Body of pancreas (tissue), 4 donors: Measurements from ENCODE around the gene NOTUM. TPM values are rescaled to one million over a fixed set of nuclear protein-coding genes. Genes with fewer than 3 reads are reported as not detected.

ENCODE experiments used
- ATAC-seq: fragments of 150-250 bp; one replicate; pipeline ENCODE4 v1.9.1; 2016
- DNase-seq, 4 donors: peaks; one replicate each; pipeline ENCODE4 v3.0.0-alpha.2; 2019
- H3K27ac ChIP-seq, 4 donors: fragments of 200-600 bp; sonication (generic); 1 replicate in 3 of 4; 2 replicates in 1 of 4; pipeline versions ENCODE4 v1.5.1 to v1.6.1; 2016 to 2019; ENCODE audit warnings: mild to moderate bottlenecking in 1 of 4, mixed read lengths in 1 of 4, moderate library complexity in 1 of 4
- H3K27me3 ChIP-seq, 2 donors: fragments of 200-600 bp; sonication (generic); one replicate each; pipeline ENCODE4 v1.6.0; 2016; ENCODE audit warnings: mild to moderate bottlenecking in 1 of 2
- H3K36me3 ChIP-seq, 2 donors: fragments of 200-600 bp; sonication (generic); replicated peaks in 1 of 2; 2 replicates each; pipeline ENCODE4 v1.5.1; 2016; ENCODE audit warnings: low read depth in 2 of 2; ENCODE audit not compliant: insufficient read depth in 1 of 2
- H3K4me1 ChIP-seq: fragments of 200-600 bp; sonication (generic); one replicate; pipeline ENCODE4 v1.6.0; 2016
- H3K4me3 ChIP-seq, 2 donors: fragments of 200-600 bp; sonication (generic); 1 replicate in 1 of 2; 2 replicates in 1 of 2; pipeline ENCODE4 v1.5.1; 2016 to 2019
- H3K9me3 ChIP-seq, 3 donors: fragments of 200-600 bp; sonication (generic); 1 replicate in 2 of 3; 2 replicates in 1 of 3; pipeline ENCODE4 v1.5.1; 2016
- CTCF ChIP-seq, 7 experiments: fragments of 450-650 bp in 4 of 7; fragments of 200-600 bp in 3 of 7; sonication (generic) in 3 of 7; IDR thresholded peaks; one replicate each; pipeline ENCODE4 v1.5.1; 2016 to 2019; ENCODE audit warnings: antibody characterized with exemption in 7 of 7
- POLR2A ChIP-seq, 3 donors: fragments of 450-650 bp; IDR thresholded peaks; one replicate each; pipeline ENCODE4 v1.6.1; 2016; ENCODE audit warnings: antibody characterized with exemption in 3 of 3, mild to moderate bottlenecking in 2 of 3
- WGBS, 2 donors: methylation state at CpG; one replicate each; pipeline ENCODE4 v1.1.5; 2017; 5-methylcytosine and 5-hydroxymethylcytosine counted together
- intact Hi-C: fragments of 100-400 bp; cut with DNase I; formaldehyde crosslinking; loops from one replicate; pipeline ENCODE4 v1.15.1; 2023
- total RNA-seq, 2 donors: library from RNA; depleted of rRNA; stranded (reverse); fragments of >200 nt; gene quantifications; one replicate each; pipeline ENCODE4 v1.1.0, GENCODE V29; 2016

The NOTUM gene
- total RNA-seq, 2 donors from 2014 or later, result 0.33 TPM; not detected in 1

GRCh38 chr17:81935709-81936084 lies 25.3 kb downstream of the NOTUM start:
- Histone ChIP-seq H3K27me3 (no peaks in the 10 kb centered on the region), H3K9me3 (no peaks in the 10 kb centered on the region), H3K4me3 (peak overlapping the region in 1 of 2 donors; percentile 74), H3K36me3 (no peaks in the 10 kb centered on the region), H3K4me1 (peaks cover 30% of the 10 kb centered on the region), H3K27ac (no peak overlapping the region)
- ATAC-seq, result no peak
- no peak for TF ChIP-seq CTCF (IDR thresholded peaks at IDR 0.05)
- TF ChIP-seq POLR2A (IDR thresholded peaks at IDR 0.05), result no peak
- intact Hi-C loops, result no loop called here
- WGBS, 2 donors, result 75% methylated on average over 6 of the region's 6 CpGs; no CpG with 5 or more reads in 1 of the 2 donors
- DNase-seq, result no peak

GRCh38 chr17:81934850-81935708 lies 25.9 kb downstream of the NOTUM start:
- H3K4me3 ChIP-seq, result no peak overlapping the region

GRCh38 chr17:81934098-81934757 lies 26.8 kb downstream of the NOTUM start:
- intact Hi-C loops, result no loop called here
- H3K4me3 ChIP-seq, result no peak overlapping the region
- peaks cover 30% of the 10 kb centered on the region for H3K4me1 ChIP-seq
- H3K9me3 ChIP-seq, result no peaks in the 10 kb centered on the region
- 71 to 74% methylated on average over 12 to 20 of the region's 23 CpGs for WGBS, 2 donors
- ATAC-seq (no peak), DNase-seq (peak in 1 of 4 donors; percentile 10)
- no peaks in the 10 kb centered on the region for H3K27me3 ChIP-seq
- no peaks in the 10 kb centered on the region for H3K36me3 ChIP-seq
- TF ChIP-seq POLR2A (IDR thresholded peaks at IDR 0.05) (no peak), CTCF (IDR thresholded peaks at IDR 0.05) (no peak)
- H3K27ac ChIP-seq, result no peak overlapping the region

More at GRCh38 chr17:81934850-81935708, 25.9 kb downstream of the NOTUM start:
- 81 to 85% methylated on average over 26 to 38 of the region's 38 CpGs for WGBS, 2 donors
- intact Hi-C loops, result no loop called here
- DNase-seq (peak in 1 of 4 donors; percentile 13), ATAC-seq (no peak)
- Histone ChIP-seq H3K27ac (no peak overlapping the region), H3K4me1 (peaks cover 30% of the 10 kb centered on the region), H3K36me3 (no peaks in the 10 kb centered on the region), H3K27me3 (no peaks in the 10 kb centered on the region), H3K9me3 (no peaks in the 10 kb centered on the region)
- TF ChIP-seq CTCF (IDR thresholded peaks at IDR 0.05) (no peak), POLR2A (IDR thresholded peaks at IDR 0.05) (no peak)

GRCh38 chr17:81933178-81933699 lies 27.7 kb downstream of the NOTUM start:
- Histone ChIP-seq H3K9me3 (no peaks in the 10 kb centered on the region), H3K27ac (no peak overlapping the region), H3K4me3 (no peak overlapping the region), H3K36me3 (no peaks in the 10 kb centered on the region), H3K4me1 (peaks cover 40% of the 10 kb centered on the region), H3K27me3 (no peaks in the 10 kb centered on the region)
- DNase-seq (no peak), ATAC-seq (no peak)
- WGBS, 2 donors, result 81 to 85% methylated on average over 14 of the region's 14 CpGs
- intact Hi-C loops, result no loop called here
- no peak for TF ChIP-seq CTCF (IDR thresholded peaks at IDR 0.05)
- TF ChIP-seq POLR2A (IDR thresholded peaks at IDR 0.05), result no peak
